IMR-90 (cell line): ENCODE results near the gene DCTN2. TPM values are rescaled to one million over a fixed set of nuclear protein-coding genes. Genes with fewer than 3 reads are reported as not detected.

ENCODE experiments used
- ATAC-seq: fragments of 200-7000 bp; cut with Tn5 transposase; 2 replicates; pipeline ENCODE4 v1.9.1; 2020; ENCODE audit warnings: low read depth, mild to moderate bottlenecking, moderate library complexity
- BruUV-seq: library from RNA; stranded (reverse); fragments of 400-500 nt; replicated peaks from 2 replicates; lab custom pipeline; 2021; lab: Mats Ljungman, UMichigan
- CTCF ChIA-PET: fragments of 300-600 bp; formaldehyde crosslinking; extraction: SDS; loops from one replicate; lab custom pipeline; 2021; ENCODE audit warnings: antibody characterized with exemption; lab: Yijun Ruan, JAX
- POLR2A ChIA-PET: fragments of 300-600 bp; sonication (Branson Sonifier 250); formaldehyde crosslinking; loops from one replicate; lab custom pipeline; 2022; ENCODE audit warnings: antibody characterized with exemption; ENCODE audit not compliant: unreplicated experiment; lab: Charles Lee
- DNase-seq: peaks from one replicate; pipeline ENCODE4 v3.0.0; 2013
- H2AFZ ChIP-seq: replicated peaks from 2 replicates; pipeline ENCODE3; 2013; ENCODE audit warnings: low read length, mild to moderate bottlenecking; ENCODE audit not compliant: poor library complexity
- H2AK5ac ChIP-seq: 2 replicates; pipeline ENCODE4 v1.6.1; 2013; ENCODE audit warnings: low read depth, low read length, inconsistent platforms
- H2AK9ac ChIP-seq: replicated peaks from 2 replicates; pipeline ENCODE3; 2013; ENCODE audit warnings: mild to moderate bottlenecking, low read depth, low read length, moderate library complexity; ENCODE audit not compliant: poor library complexity
- H2BK120ac ChIP-seq: 2 replicates; pipeline ENCODE4 v1.6.1; 2013; ENCODE audit warnings: low read depth, low read length, inconsistent platforms
- H2BK15ac ChIP-seq: 3 replicates; pipeline ENCODE4 v1.6.1; 2013; ENCODE audit warnings: low read depth, low read length, inconsistent platforms
- H2BK20ac ChIP-seq: 2 replicates; pipeline ENCODE4 v1.6.1; 2013; ENCODE audit warnings: low read depth, mild to moderate bottlenecking, inconsistent platforms, low read length, moderate library complexity
- H2BK5ac ChIP-seq: 2 replicates; pipeline ENCODE4 v1.6.1; 2013; ENCODE audit warnings: mild to moderate bottlenecking, low read depth, low read length, inconsistent platforms; ENCODE audit not compliant: poor library complexity, severe bottlenecking
- H3K14ac ChIP-seq: replicated peaks from 2 replicates; pipeline ENCODE4 v1.6.1; 2013; ENCODE audit warnings: low read depth, low read length, inconsistent platforms
- H3K18ac ChIP-seq: 2 replicates; pipeline ENCODE4 v1.6.1; 2013; ENCODE audit warnings: low read depth, low read length, control low read depth
- H3K23ac ChIP-seq: 2 replicates; pipeline ENCODE4 v1.6.1; 2013; ENCODE audit warnings: low read depth, low read length, inconsistent platforms
- H3K27ac ChIP-seq: 2 replicates; pipeline ENCODE4 v1.5.1; 2013; ENCODE audit warnings: mild to moderate bottlenecking, control low read depth, low read length; ENCODE audit not compliant: insufficient read depth
- H3K27me3 ChIP-seq: 2 replicates; pipeline ENCODE4 v1.6.1; 2013; ENCODE audit warnings: low read length; ENCODE audit not compliant: control insufficient read depth, insufficient read depth
- H3K36me3 ChIP-seq: 2 replicates; pipeline ENCODE4 v1.6.1; 2013; ENCODE audit warnings: low read length, mixed read lengths; ENCODE audit not compliant: control insufficient read depth, insufficient read depth
- H3K4ac ChIP-seq: 2 replicates; pipeline ENCODE4 v1.6.1; 2013; ENCODE audit warnings: low read depth, low read length, inconsistent platforms
- H3K4me1 ChIP-seq: 2 replicates; pipeline ENCODE4 v1.6.1; 2013; ENCODE audit warnings: low read length, mixed read lengths; ENCODE audit not compliant: control insufficient read depth, insufficient read depth
- H3K4me2 ChIP-seq: 2 replicates; pipeline ENCODE4 v1.6.1; 2013; ENCODE audit warnings: low read depth, mild to moderate bottlenecking, control low read depth, low read length, moderate library complexity
- H3K4me3 ChIP-seq: 2 replicates; pipeline ENCODE4 v1.5.1; 2013; ENCODE audit warnings: low read depth, mild to moderate bottlenecking, control low read depth, low read length, moderate library complexity; ENCODE audit not compliant: insufficient read depth
- H3K56ac ChIP-seq: 2 replicates; pipeline ENCODE4 v1.6.1; 2013; ENCODE audit warnings: low read length, inconsistent platforms; ENCODE audit not compliant: insufficient read depth; ENCODE audit errors: extremely low read depth
- H3K79me1 ChIP-seq, 2 experiments: 2 replicates each; pipeline ENCODE4 v1.6.1; 2013; ENCODE audit warnings: low read length in 2 of 2, inconsistent platforms in 1 of 2, low read depth in 1 of 2
- H3K9ac ChIP-seq: 2 replicates; pipeline ENCODE4 v1.6.1; 2013; ENCODE audit warnings: low read depth, low read length, control low read depth
- H3K9me1 ChIP-seq: 2 replicates; pipeline ENCODE4 v1.6.1; 2013; ENCODE audit warnings: low read length, inconsistent platforms; ENCODE audit not compliant: insufficient read depth
- H3K9me3 ChIP-seq: 2 replicates; pipeline ENCODE4 v1.6.1; 2013; ENCODE audit warnings: low read length; ENCODE audit not compliant: control insufficient read depth, insufficient read depth
- H4K20me1 ChIP-seq: 2 replicates; pipeline ENCODE4 v1.6.1; 2013; ENCODE audit warnings: low read length, inconsistent platforms; ENCODE audit not compliant: insufficient read depth
- H4K5ac ChIP-seq: 2 replicates; pipeline ENCODE4 v1.6.1; 2013; ENCODE audit warnings: mild to moderate bottlenecking, low read depth, low read length, control low read depth
- H4K8ac ChIP-seq, 2 experiments: 2 replicates each; pipeline ENCODE4 v1.6.1; 2013; ENCODE audit warnings: low read depth in 2 of 2, low read length in 2 of 2, control low read depth in 1 of 2, inconsistent platforms in 1 of 2
- H4K91ac ChIP-seq: 2 replicates; pipeline ENCODE4 v1.6.1; 2013; ENCODE audit warnings: low read depth, low read length, inconsistent platforms; ENCODE audit not compliant: insufficient read depth
- BHLHE40 ChIP-seq: fragments of 150-350 bp; IDR thresholded peaks from 2 replicates; pipeline ENCODE4 v1.6.1; 2016; ENCODE audit warnings: mild to moderate bottlenecking, low read depth, low read length
- CHD1 ChIP-seq: IDR thresholded peaks from 2 replicates; pipeline ENCODE4 v1.6.1; 2012; ENCODE audit warnings: low read depth, low read length, improper control_type of control experiment
- MXI1 ChIP-seq: IDR thresholded peaks from 2 replicates; pipeline ENCODE4 v1.6.1; 2012; ENCODE audit warnings: low read depth, mild to moderate bottlenecking, low read length, moderate library complexity, borderline replicate concordance
- WGBS, 2 experiments: methylation state at CpG; one replicate each; pipeline versions ENCODE4 v1.1.5 to v1.1.7; 2013; ENCODE audit warnings: missing lambda C conversion rate in 2 of 2; ENCODE audit not compliant: insufficient read length in 1 of 2; ENCODE audit errors: extremely low coverage in 2 of 2; 5-methylcytosine and 5-hydroxymethylcytosine counted together
- dilution Hi-C: fragments of 300-500 bp; cut with HindIII; formaldehyde crosslinking; loops from one replicate; pipeline ENCODE4 v1.14.3; 2018; ENCODE audit warnings: low sequenced_read_pairs; ENCODE audit not compliant: unreplicated experiment
- in situ Hi-C: fragments of 300-500 bp; cut with MboI; formaldehyde crosslinking; loops from 3 replicates; pipeline ENCODE4 v1.14.3; 2019; ENCODE audit warnings: low sequenced_read_pairs, inconsistent platforms, mixed read lengths
- intact Hi-C: fragments of 100-400 bp; cut with micrococcal nuclease; formaldehyde crosslinking; loops from 2 replicates; pipeline ENCODE4 v1.10.0; 2022
- polyA plus RNA-seq, 3 experiments: library from polyadenylated mRNA; depleted of rRNA; stranded (reverse); fragments of >200 nt; gene quantifications; 2 replicates each; pipeline ENCODE4 v1.2.3, GENCODE V29; 2012; ENCODE audit warnings: low replicate concordance in 1 of 3
- total RNA-seq: library from RNA; depleted of rRNA; stranded (reverse); fragments of >200 nt; gene quantifications from 2 replicates; pipeline ENCODE4 v1.2.3, GENCODE V29; 2012
- TF ChIP-seq, protein P1 (sequence below): fragments of 150-350 bp; IDR thresholded peaks from 2 replicates; pipeline ENCODE4 v1.6.1; 2017; ENCODE audit warnings: mild to moderate bottlenecking, antibody characterized with exemption, low read length, low read depth
- TF ChIP-seq, protein P2 (sequence below): conservative IDR thresholded peaks from 2 replicates; pipeline ENCODE4 v1.5.1; 2012; ENCODE audit warnings: mild to moderate bottlenecking, low read depth, low read length, improper control_type of control experiment

DCTN2 gene
- total and polyA plus RNA-seq, 2 of the 4 experiments (the other 2 are of a cell fraction): 125 to 130 TPM

DNA sequence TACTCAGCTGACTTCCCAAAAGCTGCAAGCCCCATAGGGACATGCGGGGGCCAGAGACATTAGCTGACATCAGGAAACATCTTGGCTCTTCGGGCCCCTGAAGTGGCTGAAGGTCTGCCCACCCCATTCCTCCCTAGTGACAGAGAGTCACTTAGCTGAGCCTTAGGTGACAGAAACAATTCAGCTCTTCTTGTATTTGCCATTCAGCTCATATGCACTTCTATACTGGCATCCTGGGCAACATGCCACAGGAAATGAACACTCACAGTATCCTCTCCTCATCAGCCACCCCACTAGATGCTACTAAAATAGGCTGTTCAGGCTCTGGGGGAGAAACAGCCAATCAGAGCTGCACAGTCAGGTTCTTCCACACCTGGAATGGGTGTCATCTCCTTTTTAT is 3.4 kb downstream of the DCTN2 start:
- Histone ChIP-seq H3K23ac (no peak overlapping the region), H2AK5ac (no peak overlapping the region), H3K14ac (no peak overlapping the region), H4K91ac (no peak overlapping the region), H3K18ac (no peak overlapping the region), H2BK120ac (no peak overlapping the region), H3K4me3 (no peak overlapping the region), H3K79me1 (peaks cover 33 to 64% of the 10 kb centered on the region in 2 experiments), H4K5ac (no peak overlapping the region), H4K8ac (no peak overlapping the region), H4K20me1 (peaks cover 42% of the 10 kb centered on the region), H2BK15ac (no peak overlapping the region), H3K9ac (no peak overlapping the region), H3K4me2 (no peak overlapping the region), H3K4ac (no peak overlapping the region), H3K27ac (no peak overlapping the region), H3K56ac (no peak overlapping the region), H3K9me1 (peaks cover 23% of the 10 kb centered on the region), H2AK9ac (no peak overlapping the region), H3K4me1 (peaks cover 13% of the 10 kb centered on the region), H2BK20ac (no peak overlapping the region), H2AFZ (no peak overlapping the region), H2BK5ac (no peak overlapping the region), H3K27me3 (peaks cover 4% of the 10 kb centered on the region), H3K9me3 (no peaks in the 10 kb centered on the region), H3K36me3 (peaks cover 24% of the 10 kb centered on the region)
- no TSS peak for BruUV-seq
- POLR2A ChIA-PET: no interaction called here
- 100% methylated on average over 2 of the region's 2 CpGs; no CpG with 5 or more reads in 1 of the 2 experiments for WGBS, 2 experiments
- intact Hi-C loops (no loop called here), dilution Hi-C loops (no loop called here), in situ Hi-C loops (no loop called here)
- CTCF ChIA-PET: no interaction called here
- ATAC-seq (no peak), DNase-seq (peak; percentile 18)
- no peak for TF ChIP-seq CHD1
- TF ChIP-seq, protein P1, sequence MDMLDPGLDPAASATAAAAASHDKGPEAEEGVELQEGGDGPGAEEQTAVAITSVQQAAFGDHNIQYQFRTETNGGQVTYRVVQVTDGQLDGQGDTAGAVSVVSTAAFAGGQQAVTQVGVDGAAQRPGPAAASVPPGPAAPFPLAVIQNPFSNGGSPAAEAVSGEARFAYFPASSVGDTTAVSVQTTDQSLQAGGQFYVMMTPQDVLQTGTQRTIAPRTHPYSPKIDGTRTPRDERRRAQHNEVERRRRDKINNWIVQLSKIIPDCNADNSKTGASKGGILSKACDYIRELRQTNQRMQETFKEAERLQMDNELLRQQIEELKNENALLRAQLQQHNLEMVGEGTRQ: no peak
- TF ChIP-seq, protein P2, sequence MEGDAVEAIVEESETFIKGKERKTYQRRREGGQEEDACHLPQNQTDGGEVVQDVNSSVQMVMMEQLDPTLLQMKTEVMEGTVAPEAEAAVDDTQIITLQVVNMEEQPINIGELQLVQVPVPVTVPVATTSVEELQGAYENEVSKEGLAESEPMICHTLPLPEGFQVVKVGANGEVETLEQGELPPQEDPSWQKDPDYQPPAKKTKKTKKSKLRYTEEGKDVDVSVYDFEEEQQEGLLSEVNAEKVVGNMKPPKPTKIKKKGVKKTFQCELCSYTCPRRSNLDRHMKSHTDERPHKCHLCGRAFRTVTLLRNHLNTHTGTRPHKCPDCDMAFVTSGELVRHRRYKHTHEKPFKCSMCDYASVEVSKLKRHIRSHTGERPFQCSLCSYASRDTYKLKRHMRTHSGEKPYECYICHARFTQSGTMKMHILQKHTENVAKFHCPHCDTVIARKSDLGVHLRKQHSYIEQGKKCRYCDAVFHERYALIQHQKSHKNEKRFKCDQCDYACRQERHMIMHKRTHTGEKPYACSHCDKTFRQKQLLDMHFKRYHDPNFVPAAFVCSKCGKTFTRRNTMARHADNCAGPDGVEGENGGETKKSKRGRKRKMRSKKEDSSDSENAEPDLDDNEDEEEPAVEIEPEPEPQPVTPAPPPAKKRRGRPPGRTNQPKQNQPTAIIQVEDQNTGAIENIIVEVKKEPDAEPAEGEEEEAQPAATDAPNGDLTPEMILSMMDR: no peak
- no peak for TF ChIP-seq BHLHE40
- no peak for TF ChIP-seq MXI1
